Thoracic aorta (tissue), 2 donors: Measurements from ENCODE around the gene DGKD. TPM values are rescaled to one million over a fixed set of nuclear protein-coding genes. Genes with fewer than 3 reads are reported as not detected.

ENCODE experiments used
- ATAC-seq: fragments of 150-250 bp; one replicate; pipeline ENCODE4 v1.8.0; 2017; ENCODE audit warnings: low read depth; ENCODE audit not compliant: insufficient number of reproducible peaks, low FRiP score
- DNase-seq: peaks from one replicate; pipeline ENCODE4 v3.0.0-alpha.2; 2020; ENCODE audit warnings: low spot score
- H3K27ac ChIP-seq, 2 donors: fragments of 200-600 bp; sonication (generic); 1 replicate in 1 of 2; 2 replicates in 1 of 2; pipeline ENCODE4 v1.5.1; 2016; ENCODE audit warnings: mild to moderate bottlenecking in 2 of 2, moderate library complexity in 2 of 2
- H3K27me3 ChIP-seq: fragments of 200-600 bp; sonication (generic); replicated peaks from 2 replicates; pipeline ENCODE4 v1.6.0; 2016; ENCODE audit warnings: mild to moderate bottlenecking; ENCODE audit not compliant: insufficient read depth
- H3K36me3 ChIP-seq: fragments of 200-600 bp; sonication (generic); one replicate; pipeline ENCODE4 v1.5.1; 2016
- H3K4me1 ChIP-seq, 2 donors: fragments of 200-600 bp; sonication (generic); 1 replicate in 1 of 2; 2 replicates in 1 of 2; pipeline versions ENCODE4 v1.5.1 to v1.6.0; 2016; ENCODE audit warnings: low read depth in 2 of 2, mild to moderate bottlenecking in 1 of 2; ENCODE audit not compliant: control insufficient read depth in 1 of 2
- H3K4me3 ChIP-seq: fragments of 200-600 bp; sonication (generic); 2 replicates; pipeline ENCODE4 v1.5.1; 2016; ENCODE audit warnings: mild to moderate bottlenecking
- H3K9me3 ChIP-seq: fragments of 200-600 bp; sonication (generic); 2 replicates; pipeline ENCODE4 v1.5.1; 2016
- total RNA-seq, 2 donors: library from RNA; depleted of rRNA; stranded (reverse); fragments of >200 nt; gene quantifications; one replicate each; pipeline versions ENCODE4 v1.1.0 to v1.2.3, GENCODE V29; 2016
- TF ChIP-seq, protein P1 (sequence below): fragments of 200-600 bp; sonication (generic); IDR thresholded peaks from one replicate; pipeline ENCODE4 v1.5.1; 2019; ENCODE audit warnings: antibody characterized with exemption

Gene DGKD
- total RNA-seq, 2 donors from 2014 or later, result 47.3 to 47.9 TPM

DNA sequence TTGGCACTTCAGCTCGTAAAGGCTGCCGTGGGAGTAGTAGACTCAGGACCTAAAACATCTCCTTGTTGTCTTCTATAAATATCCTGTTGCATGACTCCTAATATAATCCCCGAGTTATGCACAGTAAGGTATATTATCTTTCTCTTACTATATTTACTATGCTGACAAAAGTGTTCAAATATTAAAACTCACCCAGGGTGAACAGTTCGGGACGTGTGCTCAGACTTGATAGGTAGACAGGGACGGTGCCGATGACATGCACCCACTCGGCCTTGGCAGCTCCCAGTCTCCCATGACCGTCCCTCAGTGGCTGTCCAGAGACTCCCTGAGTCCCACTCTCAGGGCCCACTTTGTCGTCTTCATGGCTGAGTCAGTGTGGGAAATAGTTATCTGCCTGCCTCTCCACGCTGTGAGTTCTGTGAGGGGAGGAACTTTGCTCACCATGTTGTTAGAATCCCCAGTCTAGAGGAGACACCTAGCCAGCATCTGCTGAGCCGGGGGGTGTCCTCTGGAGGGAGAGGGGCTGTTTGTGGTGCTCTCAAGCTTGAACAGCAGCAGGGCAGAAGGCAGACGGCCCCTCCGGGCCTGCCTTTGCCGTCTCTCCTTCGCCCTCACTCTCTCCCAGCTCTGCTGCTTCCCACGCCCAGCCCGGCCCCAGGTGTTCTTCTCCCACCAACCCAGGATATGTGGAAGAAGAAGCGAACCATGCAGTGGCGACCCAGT, 75.0 kb downstream of the DGKD start:
- H3K27me3 ChIP-seq, result no peaks in the 10 kb centered on the region
- no peak overlapping the region for H3K27ac ChIP-seq
- DNase-seq (no peak), ATAC-seq (no peak)
- H3K4me1 ChIP-seq, result peaks cover 3 to 32% of the 10 kb centered on the region in 2 donors
- H3K9me3 ChIP-seq, result no peaks in the 10 kb centered on the region
- H3K4me3 ChIP-seq, result no peak overlapping the region
- no peaks in the 10 kb centered on the region for H3K36me3 ChIP-seq
- TF ChIP-seq, protein P1, sequence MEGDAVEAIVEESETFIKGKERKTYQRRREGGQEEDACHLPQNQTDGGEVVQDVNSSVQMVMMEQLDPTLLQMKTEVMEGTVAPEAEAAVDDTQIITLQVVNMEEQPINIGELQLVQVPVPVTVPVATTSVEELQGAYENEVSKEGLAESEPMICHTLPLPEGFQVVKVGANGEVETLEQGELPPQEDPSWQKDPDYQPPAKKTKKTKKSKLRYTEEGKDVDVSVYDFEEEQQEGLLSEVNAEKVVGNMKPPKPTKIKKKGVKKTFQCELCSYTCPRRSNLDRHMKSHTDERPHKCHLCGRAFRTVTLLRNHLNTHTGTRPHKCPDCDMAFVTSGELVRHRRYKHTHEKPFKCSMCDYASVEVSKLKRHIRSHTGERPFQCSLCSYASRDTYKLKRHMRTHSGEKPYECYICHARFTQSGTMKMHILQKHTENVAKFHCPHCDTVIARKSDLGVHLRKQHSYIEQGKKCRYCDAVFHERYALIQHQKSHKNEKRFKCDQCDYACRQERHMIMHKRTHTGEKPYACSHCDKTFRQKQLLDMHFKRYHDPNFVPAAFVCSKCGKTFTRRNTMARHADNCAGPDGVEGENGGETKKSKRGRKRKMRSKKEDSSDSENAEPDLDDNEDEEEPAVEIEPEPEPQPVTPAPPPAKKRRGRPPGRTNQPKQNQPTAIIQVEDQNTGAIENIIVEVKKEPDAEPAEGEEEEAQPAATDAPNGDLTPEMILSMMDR, result no peak

DNA sequence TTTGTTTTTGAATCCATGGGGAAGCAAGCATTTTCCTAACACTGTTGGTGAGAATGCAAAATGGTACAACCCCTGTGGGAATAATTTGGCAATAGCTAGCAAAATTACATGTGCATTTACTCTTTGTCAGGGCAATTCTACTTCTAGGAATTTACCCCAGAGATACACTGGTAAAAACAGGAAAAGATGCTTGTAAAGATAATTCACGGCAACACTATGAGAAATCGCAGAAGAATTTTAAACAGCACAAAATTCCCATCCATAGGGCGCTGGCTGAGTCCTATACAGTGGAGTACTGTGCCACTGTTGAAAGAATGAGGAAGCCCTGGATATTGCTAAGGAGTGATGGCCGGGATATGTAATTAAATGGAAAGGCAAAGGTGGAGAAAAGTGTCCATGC, 75.8 kb downstream of the DGKD start:
- no peak overlapping the region for H3K4me3 ChIP-seq
- no peaks in the 10 kb centered on the region for H3K36me3 ChIP-seq
- no peaks in the 10 kb centered on the region for H3K9me3 ChIP-seq
- ATAC-seq, result no peak
- TF ChIP-seq, protein P1, result no peak
- DNase-seq, result no peak
- peaks cover 3 to 27% of the 10 kb centered on the region in 2 donors for H3K4me1 ChIP-seq
- H3K27ac ChIP-seq, result no peak overlapping the region
- no peaks in the 10 kb centered on the region for H3K27me3 ChIP-seq

GRCh38 chr2:233430651-233431050, 76.4 kb downstream of the DGKD start:
- ATAC-seq (no peak), DNase-seq (no peak)
- no peak overlapping the region for H3K4me3 ChIP-seq
- H3K36me3 ChIP-seq, result no peaks in the 10 kb centered on the region
- no peaks in the 10 kb centered on the region for H3K9me3 ChIP-seq
- H3K27ac ChIP-seq, result no peak overlapping the region
- no peaks in the 10 kb centered on the region for H3K27me3 ChIP-seq
- peaks cover 3 to 27% of the 10 kb centered on the region in 2 donors for H3K4me1 ChIP-seq
- TF ChIP-seq, protein P1, result no peak

GRCh38 chr2:233433029-233433428, 78.7 kb downstream of the DGKD start:
- Histone ChIP-seq H3K27ac (no peak overlapping the region), H3K4me1 (peaks cover 3 to 27% of the 10 kb centered on the region in 2 donors), H3K4me3 (no peak overlapping the region), H3K27me3 (no peaks in the 10 kb centered on the region), H3K36me3 (peaks cover 20% of the 10 kb centered on the region), H3K9me3 (no peaks in the 10 kb centered on the region)
- no peak for DNase-seq
- TF ChIP-seq, protein P1, result no peak
- no peak for ATAC-seq

DNA sequence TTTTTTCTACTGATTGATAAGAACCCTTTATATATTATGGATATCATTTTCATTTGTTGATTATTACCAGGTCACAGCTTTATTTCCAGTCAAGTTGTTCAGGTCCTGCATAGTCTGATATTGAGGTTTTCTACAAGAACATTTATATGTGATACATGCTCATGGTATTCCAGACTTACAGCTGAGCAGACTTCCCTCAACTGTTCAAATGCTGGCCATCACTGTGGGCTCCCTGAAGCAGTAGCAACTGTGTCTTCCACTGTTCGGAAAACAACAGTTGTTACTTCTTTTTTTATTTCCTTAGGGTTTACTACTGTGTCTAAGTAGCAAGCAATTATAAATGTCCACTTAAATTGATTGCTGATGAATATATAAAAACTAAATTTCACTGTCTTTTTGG, 79.5 kb downstream of the DGKD start:
- no peak for DNase-seq
- H3K27me3 ChIP-seq, result no peaks in the 10 kb centered on the region
- no peak overlapping the region for H3K27ac ChIP-seq
- H3K4me1 ChIP-seq, result peaks cover 3 to 24% of the 10 kb centered on the region in 2 donors
- peaks cover 20% of the 10 kb centered on the region for H3K36me3 ChIP-seq
- no peaks in the 10 kb centered on the region for H3K9me3 ChIP-seq
- H3K4me3 ChIP-seq, result no peak overlapping the region
- TF ChIP-seq, protein P1, result no peak
- no peak for ATAC-seq
